ENCODE results near the gene LCTL.

GRCh38 chr15:66609876-66610275, 44.1 kb upstream of the LCTL start:
- no peak for TF ChIP-seq CTCF (conservative IDR thresholded peaks at IDR 0.05; ENCODE audit: low read length)
- no peak for TF ChIP-seq EZH2phosphoT487 (IDR thresholded peaks at IDR 0.05; ENCODE audit: borderline replicate concordance, low read depth, low read length)

Measured in OCI-LY7 (cell line).